WERI-Rb-1 (cell line): ENCODE measurements around the gene C14orf119.

Source experiments
- DNase-seq: peaks from one replicate; pipeline ENCODE4 v3.0.0-alpha.2; 2020
- H3K27ac ChIP-seq: fragments of 250-450 bp; sonication (Bioruptor Pico); 2 replicates; pipeline ENCODE4 v1.5.1; 2020; ENCODE audit warnings: mild to moderate bottlenecking, moderate library complexity
- H3K27me3 ChIP-seq: fragments of 250-450 bp; sonication (Bioruptor Pico); 2 replicates; pipeline ENCODE4 v1.5.1; 2021; ENCODE audit warnings: mild to moderate bottlenecking, low read depth, moderate library complexity; ENCODE audit not compliant: insufficient read depth, severe bottlenecking
- H3K36me3 ChIP-seq: fragments of 250-450 bp; sonication (Bioruptor Pico); 2 replicates; pipeline ENCODE4 v1.5.1; 2020; ENCODE audit warnings: mild to moderate bottlenecking, moderate library complexity
- H3K4me3 ChIP-seq: 2 replicates; pipeline ENCODE4 v1.5.1; 2011; ENCODE audit warnings: low read depth, mild to moderate bottlenecking, control low read depth, low read length
- H3K9me3 ChIP-seq: fragments of 250-450 bp; sonication (Bioruptor Pico); 2 replicates; pipeline ENCODE4 v1.5.1; 2021; ENCODE audit warnings: mild to moderate bottlenecking, moderate library complexity; ENCODE audit not compliant: severe bottlenecking
- CTCF ChIP-seq: IDR thresholded peaks from 2 replicates; pipeline ENCODE4 v1.5.1; 2011; ENCODE audit warnings: low read depth, mild to moderate bottlenecking, control low read depth, inconsistent platforms, low read length

C14orf119 gene

GRCh38 chr14:23090254-23090636 is 5.1 kb upstream of the C14orf119 start:
- TF ChIP-seq CTCF, result no peak
- no peaks in the 10 kb centered on the region for H3K27me3 ChIP-seq
- no peak overlapping the region for H3K27ac ChIP-seq
- peaks cover 75% of the 10 kb centered on the region for H3K36me3 ChIP-seq
- no peak for DNase-seq
- H3K4me3 ChIP-seq, result no peak overlapping the region
- H3K9me3 ChIP-seq, result no peaks in the 10 kb centered on the region

GRCh38 chr14:23091294-23092225 is 3.7 kb upstream of the C14orf119 start:
- TF ChIP-seq CTCF, result no peak
- Histone ChIP-seq H3K27me3 (no peaks in the 10 kb centered on the region), H3K9me3 (no peaks in the 10 kb centered on the region), H3K4me3 (no peak overlapping the region), H3K36me3 (peaks cover 64% of the 10 kb centered on the region), H3K27ac (no peak overlapping the region)
- DNase-seq, result no peak

DNA sequence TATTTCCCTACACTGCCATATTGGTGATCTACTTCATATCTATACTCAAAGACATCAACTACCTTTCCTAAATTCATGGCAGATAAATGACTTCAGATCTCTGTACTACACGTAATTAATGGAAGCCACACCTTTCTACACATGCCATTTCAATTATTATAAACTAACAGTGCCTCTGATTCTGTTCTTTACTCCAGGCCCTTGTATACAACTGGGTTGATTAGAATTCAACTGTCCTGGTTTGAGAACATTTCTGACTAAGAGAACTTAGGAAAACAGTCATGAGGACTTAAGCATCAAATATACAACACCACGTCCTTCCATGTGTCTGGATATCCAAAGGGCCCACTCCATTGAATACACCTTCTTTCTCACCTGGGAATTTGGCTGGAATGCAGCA is 2.2 kb upstream of the C14orf119 start:
- no peak for DNase-seq
- H3K27ac ChIP-seq, result no peak overlapping the region
- no peaks in the 10 kb centered on the region for H3K27me3 ChIP-seq
- no peak overlapping the region for H3K4me3 ChIP-seq
- peaks cover 68% of the 10 kb centered on the region for H3K36me3 ChIP-seq
- TF ChIP-seq CTCF, result no peak
- H3K9me3 ChIP-seq, result no peaks in the 10 kb centered on the region

DNA sequence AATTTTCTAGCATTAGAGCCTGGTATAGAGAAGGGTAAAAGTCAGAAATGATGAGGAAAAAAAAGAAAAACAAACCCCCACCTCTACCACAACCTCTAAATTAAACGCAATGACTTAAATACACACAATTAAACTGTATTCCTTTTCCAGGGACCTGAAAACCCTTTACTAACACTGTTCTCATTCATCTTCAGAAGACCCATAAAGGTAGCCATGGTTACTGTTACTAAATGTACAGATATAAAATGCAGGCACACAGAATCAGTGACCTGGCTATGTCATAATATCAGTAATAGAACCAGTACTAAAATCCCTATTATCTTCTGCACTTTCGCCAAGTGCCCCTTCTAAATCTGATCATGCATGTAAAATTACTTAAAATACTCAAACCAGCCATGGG is 1.8 kb upstream of the C14orf119 start:
- H3K36me3 ChIP-seq, result peaks cover 68% of the 10 kb centered on the region
- TF ChIP-seq CTCF, result no peak
- no peak overlapping the region for H3K4me3 ChIP-seq
- no peak overlapping the region for H3K27ac ChIP-seq
- DNase-seq, result no peak
- H3K27me3 ChIP-seq, result no peaks in the 10 kb centered on the region
- no peaks in the 10 kb centered on the region for H3K9me3 ChIP-seq

- Histone ChIP-seq H3K4me3 (peak overlapping the region; percentile 90), H3K9me3 (no peaks in the 10 kb centered on the region), H3K36me3 (peaks cover 65% of the 10 kb centered on the region), H3K27ac (peak overlapping the region; percentile 96), H3K27me3 (no peaks in the 10 kb centered on the region)
- no peak for DNase-seq
- TF ChIP-seq CTCF, result 0 out of 2 replicates have a peak, but pooled peaks have one; percentile 9
These were observed 1.2 kb upstream of the C14orf119 start for GRCh38 chr14:23093991-23094665.
